Measurements from ENCODE around the gene PDIA5. TPM values are rescaled to one million over a fixed set of nuclear protein-coding genes. Genes with fewer than 3 reads are reported as not detected.

The PDIA5 gene
- polyA plus RNA-seq, 1 donor (not counting 4 experiments of a cell fraction or from before 2014, with no cell fraction given): 29.8 TPM

DNA sequence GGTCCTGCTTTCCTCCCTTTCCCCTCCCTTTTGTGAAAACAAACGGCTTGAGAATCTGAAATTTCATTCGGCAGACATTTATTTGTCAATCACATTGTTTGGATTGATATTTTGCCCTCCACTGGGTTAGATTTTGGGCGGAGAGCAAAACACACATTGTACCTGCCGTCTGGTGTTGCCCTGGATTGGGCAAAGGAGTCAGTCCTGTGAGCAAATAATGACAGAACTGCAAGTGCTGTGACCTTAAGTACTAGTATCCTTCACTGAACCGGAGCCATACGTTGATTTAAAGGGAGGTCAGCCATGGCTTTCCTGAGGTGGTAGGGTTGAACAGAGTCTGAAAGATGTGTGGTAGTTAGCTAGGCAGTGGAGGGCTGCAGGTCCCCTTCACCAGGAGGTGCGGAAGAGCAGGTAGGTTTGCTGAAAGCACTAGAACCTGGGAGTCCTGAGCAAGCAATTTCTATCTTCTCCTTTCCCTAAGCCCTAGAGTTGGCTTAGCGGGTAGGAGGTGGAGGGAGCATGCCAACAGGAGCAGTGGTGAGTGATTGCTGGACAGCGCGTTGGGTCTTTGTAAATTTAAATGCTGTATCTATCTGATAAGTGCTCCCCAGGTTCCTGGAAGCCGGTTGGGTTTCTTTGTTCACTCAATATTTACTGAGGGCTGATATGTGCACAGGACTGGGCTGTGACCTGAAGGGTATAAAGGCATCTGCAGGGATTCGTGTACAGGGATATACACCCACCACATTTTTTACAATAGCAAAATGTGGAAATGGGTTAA is 2.0 kb downstream of the PDIA5 start:
- H3K27me3 ChIP-seq (ENCODE audit: control insufficient read depth, extremely low read depth, insufficient read depth, low read length): no peaks in the 10 kb centered on the region
- H3K4me3 ChIP-seq (ENCODE audit: control insufficient read depth in 2 of 3, extremely low read depth in 1 of 3, insufficient read depth in 2 of 3, low read depth in 1 of 3, low read length in 3 of 3): peak overlapping the region; percentile 77 to 95 (median 86)
- peaks cover 68% of the 10 kb centered on the region for H3K79me2 ChIP-seq (ENCODE audit: control insufficient read depth, insufficient read depth, low read length)
- peaks cover 25% of the 10 kb centered on the region for H4K20me1 ChIP-seq (ENCODE audit: control insufficient read depth, extremely low read depth, insufficient read depth, low read length)
- no peak for TF ChIP-seq EZH2 (IDR thresholded peaks at IDR 0.05; ENCODE audit: low read length)
- TF ChIP-seq CTCF (optimal IDR thresholded peaks at IDR 0.05 in 1 of 3, IDR thresholded peaks at IDR 0.05 in 1 of 3, conservative IDR thresholded peaks at IDR 0.05 in 1 of 3; ENCODE audit: extremely low read depth in 1 of 3, insufficient read depth in 2 of 3, low read length in 3 of 3): no peak
- no peak overlapping the region for H3K9ac ChIP-seq (ENCODE audit: control insufficient read depth, extremely low read depth, insufficient read depth, low read length)
- peak overlapping the region; percentile 70 for H3K4me2 ChIP-seq (ENCODE audit: control insufficient read depth, extremely low read depth, insufficient read depth, low read depth, low read length)
- H3K36me3 ChIP-seq (ENCODE audit: control insufficient read depth in 2 of 2, extremely low read depth in 1 of 2, insufficient read depth in 2 of 2, low read length in 2 of 2): peaks cover 0 to 11% of the 10 kb centered on the region in 2 experiments
- DNase-seq (ENCODE audit: low read depth, low spot score): no peak
- H3K4me1 ChIP-seq (ENCODE audit: control insufficient read depth, extremely low read depth, insufficient read depth, low read length): peaks cover 22% of the 10 kb centered on the region
- H3K9me3 ChIP-seq (ENCODE audit: control insufficient read depth, low read depth, low read length): no peaks in the 10 kb centered on the region
- H3K9me1 ChIP-seq (ENCODE audit: control insufficient read depth, extremely low read depth, insufficient read depth, low read length): peaks cover 12% of the 10 kb centered on the region
- no peak for FAIRE-seq
- no peak overlapping the region for H2AFZ ChIP-seq (ENCODE audit: control insufficient read depth, low read length)
- H3K27ac ChIP-seq (ENCODE audit: control insufficient read depth, insufficient read depth, low read length): no peak overlapping the region
- dilution Hi-C loops (cut with MboI; ENCODE audit: extremely low pct_ligation_motif_present, low sequenced_read_pairs): no loop called here

GRCh38 chr3:123070510-123070909 is 3.7 kb downstream of the PDIA5 start:
- FAIRE-seq: no peak
- H3K4me3 ChIP-seq (ENCODE audit: control insufficient read depth in 2 of 3, extremely low read depth in 1 of 3, insufficient read depth in 2 of 3, low read depth in 1 of 3, low read length in 3 of 3): no peak overlapping the region
- peaks cover 84% of the 10 kb centered on the region for H3K79me2 ChIP-seq (ENCODE audit: control insufficient read depth, insufficient read depth, low read length)
- TF ChIP-seq CTCF (optimal IDR thresholded peaks at IDR 0.05 in 1 of 3, IDR thresholded peaks at IDR 0.05 in 1 of 3, conservative IDR thresholded peaks at IDR 0.05 in 1 of 3; ENCODE audit: extremely low read depth in 1 of 3, insufficient read depth in 2 of 3, low read length in 3 of 3): no peak
- TF ChIP-seq EZH2 (IDR thresholded peaks at IDR 0.05; ENCODE audit: low read length): no peak
- no peak overlapping the region for H3K4me2 ChIP-seq (ENCODE audit: control insufficient read depth, extremely low read depth, insufficient read depth, low read depth, low read length)
- dilution Hi-C loops (cut with MboI; ENCODE audit: extremely low pct_ligation_motif_present, low sequenced_read_pairs): no loop called here
- no peak overlapping the region for H2AFZ ChIP-seq (ENCODE audit: control insufficient read depth, low read length)
- no peak overlapping the region for H3K9ac ChIP-seq (ENCODE audit: control insufficient read depth, extremely low read depth, insufficient read depth, low read length)
- H3K9me1 ChIP-seq (ENCODE audit: control insufficient read depth, extremely low read depth, insufficient read depth, low read length): peaks cover 17% of the 10 kb centered on the region
- H3K27me3 ChIP-seq (ENCODE audit: control insufficient read depth, extremely low read depth, insufficient read depth, low read length): no peaks in the 10 kb centered on the region
- peaks cover 21% of the 10 kb centered on the region for H3K4me1 ChIP-seq (ENCODE audit: control insufficient read depth, extremely low read depth, insufficient read depth, low read length)
- H3K9me3 ChIP-seq (ENCODE audit: control insufficient read depth, low read depth, low read length): no peaks in the 10 kb centered on the region
- peaks cover 0 to 11% of the 10 kb centered on the region in 2 experiments for H3K36me3 ChIP-seq (ENCODE audit: control insufficient read depth in 2 of 2, extremely low read depth in 1 of 2, insufficient read depth in 2 of 2, low read length in 2 of 2)
- H4K20me1 ChIP-seq (ENCODE audit: control insufficient read depth, extremely low read depth, insufficient read depth, low read length): peaks cover 31% of the 10 kb centered on the region
- no peak for DNase-seq (ENCODE audit: low read depth, low spot score)
- H3K27ac ChIP-seq (ENCODE audit: control insufficient read depth, insufficient read depth, low read length): no peak overlapping the region

Data from keratinocyte (primary cell).